ENCODE data around the gene ERICH3. TPM values are rescaled to one million over a fixed set of nuclear protein-coding genes. Genes with fewer than 3 reads are reported as not detected.

The ERICH3 gene
- total and polyA plus RNA-seq, 9 of the 15 experiments (the other 6 are each of a cell fraction or from before 2014, with no cell fraction given), result not detected

DNA sequence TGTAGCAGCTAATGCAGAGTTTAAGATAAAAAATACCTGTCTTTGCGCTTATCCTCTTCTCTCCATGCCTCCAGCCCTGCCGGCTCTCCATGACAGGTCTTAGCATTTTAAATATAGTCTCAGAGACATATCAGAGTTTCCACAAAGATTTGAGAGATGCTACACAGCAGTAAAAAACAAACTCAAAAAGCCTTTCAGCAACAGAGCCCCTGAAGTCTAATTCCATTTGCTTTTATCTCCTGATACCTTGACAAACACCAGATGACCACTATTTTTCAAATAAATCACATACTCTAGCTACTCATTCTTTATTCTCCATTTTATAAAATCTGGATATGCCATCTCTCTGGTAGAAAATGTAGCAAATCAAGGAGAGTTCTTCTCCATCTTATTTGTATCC is 81.6 kb downstream of the ERICH3 start (continued):
- no peak for TF ChIP-seq VEZF1 (CRISPR knock-in tag; IDR thresholded peaks at IDR 0.05)
- no peak for TF ChIP-seq RHOXF2B (CRISPR knock-in tag; conservative IDR thresholded peaks at IDR 0.05)
- TF ChIP-seq TAL1 (IDR thresholded peaks at IDR 0.05), result no peak
- TF ChIP-seq TFAP4 (CRISPR knock-in tag; IDR thresholded peaks at IDR 0.05; ENCODE audit: borderline replicate concordance), result no peak
- no peak for TF ChIP-seq TEAD2 (tag; IDR thresholded peaks at IDR 0.05)

- FAIRE-seq, result no peak
- POLR2A ChIA-PET, result no interaction called here
- CTCF ChIA-PET (ENCODE audit: low intra/inter-chr PET ratio), result no interaction called here
- TF ChIP-seq SIN3B (IDR thresholded peaks at IDR 0.05; ENCODE audit: low read depth) (no peak), ILK (tag; IDR thresholded peaks at IDR 0.05; ENCODE audit: borderline replicate concordance, low read depth) (no peak), MTA3 (IDR thresholded peaks at IDR 0.05; ENCODE audit: borderline replicate concordance) (no peak), RBM34 (IDR thresholded peaks at IDR 0.05; ENCODE audit: borderline replicate concordance, insufficient read depth, low read length) (no peak), SMAD1 (IDR thresholded peaks at IDR 0.05; ENCODE audit: low read depth, low read length, partially characterized antibody) (no peak), ZNF354B (CRISPR knock-in tag; IDR thresholded peaks at IDR 0.05) (no peak), NR4A1 (CRISPR knock-in tag; IDR thresholded peaks at IDR 0.05) (no peak), NR4A1 (tag; IDR thresholded peaks at IDR 0.05) (no peak), ESRRA (IDR thresholded peaks at IDR 0.05; ENCODE audit: borderline replicate concordance, low read depth) (no peak), HNRNPUL1 (IDR thresholded peaks at IDR 0.05; ENCODE audit: low read length) (no peak), ZNF830 (CRISPR knock-in tag; IDR thresholded peaks at IDR 0.05) (no peak), ZNF57 (CRISPR knock-in tag; IDR thresholded peaks at IDR 0.05) (no peak), PHTF2 (CRISPR knock-in tag; IDR thresholded peaks at IDR 0.05) (no peak), MEIS2 (IDR thresholded peaks at IDR 0.05; ENCODE audit: partially characterized antibody) (no peak)
- TF ChIP-seq, protein P1, sequence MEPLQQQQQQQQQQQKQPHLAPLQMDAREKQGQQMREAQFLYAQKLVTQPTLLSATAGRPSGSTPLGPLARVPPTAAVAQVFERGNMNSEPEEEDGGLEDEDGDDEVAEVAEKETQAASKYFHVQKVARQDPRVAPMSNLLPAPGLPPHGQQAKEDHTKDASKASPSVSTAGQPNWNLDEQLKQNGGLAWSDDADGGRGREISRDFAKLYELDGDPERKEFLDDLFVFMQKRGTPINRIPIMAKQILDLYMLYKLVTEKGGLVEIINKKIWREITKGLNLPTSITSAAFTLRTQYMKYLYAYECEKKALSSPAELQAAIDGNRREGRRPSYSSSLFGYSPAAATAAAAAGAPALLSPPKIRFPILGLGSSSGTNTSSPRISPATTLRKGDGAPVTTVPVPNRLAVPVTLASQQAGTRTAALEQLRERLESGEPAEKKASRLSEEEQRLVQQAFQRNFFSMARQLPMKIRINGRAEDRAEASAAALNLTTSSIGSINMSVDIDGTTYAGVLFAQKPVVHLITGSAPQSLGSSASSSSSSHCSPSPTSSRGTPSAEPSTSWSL (CRISPR knock-in tag; IDR thresholded peaks at IDR 0.05; ENCODE audit: borderline replicate concordance), result no peak
- 0% methylated on average over 5 of the region's 5 CpGs for WGBS (ENCODE audit: insufficient coverage, low coverage, missing lambda C conversion rate)
- no peaks in the 10 kb centered on the region for H3K79me2 ChIP-seq (ENCODE audit: control insufficient read depth, insufficient read depth, low read length)
- H3K4me1 ChIP-seq (replicated peaks in 1 of 2; ENCODE audit: control insufficient read depth in 2 of 2, insufficient read depth in 2 of 2, low read length in 2 of 2), result no peaks in the 10 kb centered on the region
- H3K27me3 ChIP-seq (ENCODE audit: control insufficient read depth in 2 of 2, insufficient read depth in 2 of 2, low read length in 2 of 2), result no peaks in the 10 kb centered on the region
- H3K4me2 ChIP-seq (ENCODE audit: insufficient read depth, low read length), result no peak overlapping the region
- H3K27ac ChIP-seq (ENCODE audit: extremely low read depth, low read depth, low read length), result no peak overlapping the region
- intact Hi-C loops (cut with micrococcal nuclease) (no loop called here), in situ Hi-C loops (cut with MboI) (no loop called here)
- H3K9me3 ChIP-seq (replicated peaks; ENCODE audit: control insufficient read depth, insufficient read depth, low read depth, low read length), result no peaks in the 10 kb centered on the region
- BruUV-seq (replicated peaks), result no TSS peak
- no peak for DNase-seq (ENCODE audit: extremely low read depth in 1 of 4, low spot score in 3 of 4)
- H3K4me3 ChIP-seq, result no peak overlapping the region
- no peaks in the 10 kb centered on the region for H3K36me3 ChIP-seq (ENCODE audit: control insufficient read depth, insufficient read depth, low read length)
- H4K20me1 ChIP-seq (replicated peaks; ENCODE audit: control insufficient read depth, insufficient read depth, low read length), result no peaks in the 10 kb centered on the region
- H3K9ac ChIP-seq (ENCODE audit: insufficient read depth in 1 of 2, low read depth in 2 of 2, low read length in 2 of 2), result no peak overlapping the region
- no peak for ATAC-seq
- no peaks in the 10 kb centered on the region for H3K9me1 ChIP-seq (ENCODE audit: control insufficient read depth, insufficient read depth, low read length)
- H2AFZ ChIP-seq (ENCODE audit: low read depth, low read length), result no peak overlapping the region
Measured at GRCh38 chr1:74590288-74590687, 83.3 kb downstream of the ERICH3 start.
